ENCODE data around the gene DBF4B.

DBF4B gene

GRCh38 chr17:44776628-44777393 lies 68.3 kb downstream of the DBF4B start:
- no peak for DNase-seq (ENCODE audit: low read depth in 2 of 3, low spot score in 2 of 3)

- no peak for DNase-seq (ENCODE audit: low read depth in 2 of 3, low spot score in 2 of 3)
These were observed 69.2 kb downstream of the DBF4B start for GRCh38 chr17:44777394-44778348.

GRCh38 chr17:44778656-44779210 lies 70.3 kb downstream of the DBF4B start:
- DNase-seq (ENCODE audit: low read depth in 2 of 3, low spot score in 2 of 3) = no peak

DNA sequence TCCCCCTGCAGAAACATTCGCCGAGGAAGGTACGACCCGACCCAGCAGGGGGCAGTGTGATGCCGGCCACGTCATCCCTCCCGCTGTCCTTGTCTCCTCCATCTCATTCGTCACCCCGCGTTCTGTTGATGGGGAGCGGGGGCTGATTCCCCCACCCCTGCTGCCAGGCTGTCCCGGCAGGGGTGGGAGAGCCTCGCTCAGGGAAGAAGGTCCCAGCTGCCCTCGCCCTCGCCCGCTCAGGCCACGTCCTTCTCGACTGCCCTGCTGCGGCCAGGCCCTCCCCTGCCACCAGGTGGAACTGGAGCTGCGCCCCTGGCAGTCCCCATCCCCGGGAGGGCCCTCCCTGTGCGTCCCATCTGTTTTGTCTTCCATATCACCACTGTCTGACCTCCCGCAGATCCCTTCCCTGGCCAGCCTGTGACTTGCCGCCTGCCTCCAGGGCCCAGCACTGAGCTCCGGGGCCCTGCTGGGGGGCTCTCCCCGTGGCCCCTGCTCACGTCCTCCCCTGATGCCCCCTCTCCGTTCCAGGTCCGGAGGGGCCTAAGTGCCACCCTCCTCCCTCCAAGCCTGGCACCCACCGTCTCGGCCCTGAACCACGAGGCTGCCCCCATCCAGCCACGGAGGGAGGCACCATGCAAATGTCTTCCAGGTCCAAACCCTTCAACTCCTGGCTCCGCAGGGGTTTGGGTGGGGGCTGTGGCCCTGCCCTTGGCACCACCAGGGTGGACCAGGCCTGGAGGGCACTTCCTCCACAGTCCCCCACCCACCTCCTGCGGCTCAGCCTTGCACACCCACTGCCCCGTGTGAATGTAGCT lies 71.0 kb downstream of the DBF4B start:
- peak; percentile 51 to 80 (median 69) for DNase-seq (ENCODE audit: low read depth in 2 of 3, low spot score in 2 of 3)

DNA sequence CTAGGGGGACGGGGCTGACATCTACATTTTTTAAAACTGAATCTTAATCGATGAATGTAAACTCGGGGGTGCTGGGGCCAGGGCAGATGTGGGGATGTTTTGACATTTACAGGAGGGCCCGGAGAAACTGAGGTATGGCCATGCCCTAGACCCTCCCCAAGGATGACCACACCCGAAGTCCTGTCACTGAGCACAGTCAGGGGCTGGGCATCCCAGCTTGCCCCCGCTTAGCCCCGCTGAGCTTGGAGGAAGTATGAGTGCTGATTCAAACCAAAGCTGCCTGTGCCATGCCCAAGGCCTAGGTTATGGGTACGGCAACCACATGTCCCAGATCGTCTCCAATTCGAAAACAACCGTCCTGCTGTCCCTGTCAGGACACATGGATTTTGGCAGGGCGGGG lies 71.7 kb downstream of the DBF4B start:
- no peak for DNase-seq (ENCODE audit: low read depth in 2 of 3, low spot score in 2 of 3)

GRCh38 chr17:44780845-44781480 lies 72.5 kb downstream of the DBF4B start:
- no peak for DNase-seq (ENCODE audit: low read depth in 2 of 3, low spot score in 2 of 3)

DNA sequence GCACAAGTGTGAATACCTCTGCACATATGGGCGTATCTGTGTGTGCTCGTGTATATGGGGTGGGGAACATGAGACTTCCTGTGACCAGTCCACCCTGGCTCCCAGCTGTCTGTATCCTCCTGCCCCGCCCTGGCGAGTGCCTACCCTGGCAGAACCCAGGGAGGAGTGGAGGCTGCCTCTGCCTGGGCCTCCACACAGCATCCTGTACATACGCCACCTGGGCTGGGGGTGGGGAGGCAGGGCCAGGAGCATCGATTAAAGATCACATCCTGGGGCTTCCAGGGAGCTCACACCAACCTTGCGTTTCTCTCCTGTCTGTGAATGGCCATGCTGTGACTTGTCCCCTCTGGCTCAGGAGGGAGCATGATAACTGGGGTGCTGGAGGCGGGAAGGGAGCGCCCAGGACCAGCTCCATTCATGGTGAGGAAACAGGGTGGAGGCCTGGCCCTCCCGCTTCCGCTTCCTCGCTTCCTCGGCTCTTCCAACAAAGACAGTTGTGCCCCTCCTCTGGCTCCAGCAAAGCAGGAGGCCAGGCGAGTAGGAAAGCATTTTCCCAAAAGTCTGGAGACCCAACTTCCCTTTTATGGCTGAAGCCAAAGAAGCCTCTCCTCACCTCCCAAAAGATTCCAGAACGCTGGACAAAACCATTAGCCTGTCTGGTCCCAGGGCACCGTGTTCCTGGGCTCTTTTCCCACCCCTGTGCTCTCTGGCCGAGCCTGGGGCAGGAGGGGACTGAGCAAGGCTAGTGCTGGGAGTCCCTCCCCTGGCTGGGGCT lies 73.3 kb downstream of the DBF4B start:
- DNase-seq (ENCODE audit: low read depth in 2 of 3, low spot score in 2 of 3) = no peak

DNA sequence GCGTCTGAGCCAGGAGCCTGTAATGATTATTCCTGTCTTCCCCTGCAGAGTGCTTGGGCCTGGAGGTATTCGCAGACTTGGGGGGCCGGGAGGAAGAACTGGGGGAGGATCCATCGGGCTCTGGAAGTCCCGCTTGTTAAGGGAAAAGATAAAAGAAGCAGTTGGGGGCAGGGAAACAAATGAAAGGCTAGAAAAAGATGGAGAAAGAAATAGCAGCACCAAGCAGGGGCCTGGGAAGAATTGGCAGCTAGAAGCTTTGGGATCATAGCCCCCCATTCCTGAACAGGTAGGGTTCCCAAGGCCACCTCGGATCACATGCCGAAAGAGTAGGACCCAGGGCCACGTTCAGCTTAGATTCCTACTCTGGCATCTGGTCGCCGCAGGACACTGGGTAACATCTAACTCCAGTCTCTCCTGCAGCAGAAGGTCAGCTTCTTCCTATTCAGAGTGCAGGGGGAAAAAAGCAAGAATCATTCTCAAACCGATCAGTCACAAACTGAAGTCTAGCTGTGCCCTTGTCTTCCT lies 73.9 kb downstream of the DBF4B start:
- DNase-seq (ENCODE audit: low read depth in 2 of 3, low spot score in 2 of 3) = no peak

- no peak for DNase-seq (ENCODE audit: low read depth in 2 of 3, low spot score in 2 of 3)
These were observed 77.5 kb downstream of the DBF4B start for GRCh38 chr17:44785921-44786320.

DNA sequence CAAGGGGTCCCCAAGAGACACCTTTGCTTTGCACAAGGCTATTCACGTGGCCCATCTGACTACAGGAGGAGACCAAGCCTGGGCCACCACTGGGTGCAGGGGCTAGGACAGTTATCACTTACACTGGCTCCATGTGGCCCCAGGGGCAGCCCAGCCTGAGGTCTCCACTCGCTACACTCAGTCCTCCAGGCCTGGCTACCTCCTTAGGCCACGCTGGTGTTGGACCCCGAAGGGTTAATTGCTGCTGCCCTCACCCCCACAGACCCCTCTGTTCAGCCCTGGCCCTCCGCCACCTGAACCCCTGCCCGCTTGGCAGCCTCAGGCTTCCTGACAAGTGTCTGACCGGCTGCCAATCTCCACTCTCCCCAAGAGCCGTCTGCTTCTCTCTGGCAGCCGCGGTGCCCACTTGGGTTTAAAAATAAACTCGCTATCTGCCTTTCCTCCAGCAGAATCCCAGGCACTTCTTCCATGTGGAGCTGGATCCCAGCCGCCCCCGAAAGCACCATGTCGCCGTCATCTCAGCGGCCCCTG lies 78.2 kb downstream of the DBF4B start:
- no peak for DNase-seq (ENCODE audit: low read depth in 2 of 3, low spot score in 2 of 3)

DNA sequence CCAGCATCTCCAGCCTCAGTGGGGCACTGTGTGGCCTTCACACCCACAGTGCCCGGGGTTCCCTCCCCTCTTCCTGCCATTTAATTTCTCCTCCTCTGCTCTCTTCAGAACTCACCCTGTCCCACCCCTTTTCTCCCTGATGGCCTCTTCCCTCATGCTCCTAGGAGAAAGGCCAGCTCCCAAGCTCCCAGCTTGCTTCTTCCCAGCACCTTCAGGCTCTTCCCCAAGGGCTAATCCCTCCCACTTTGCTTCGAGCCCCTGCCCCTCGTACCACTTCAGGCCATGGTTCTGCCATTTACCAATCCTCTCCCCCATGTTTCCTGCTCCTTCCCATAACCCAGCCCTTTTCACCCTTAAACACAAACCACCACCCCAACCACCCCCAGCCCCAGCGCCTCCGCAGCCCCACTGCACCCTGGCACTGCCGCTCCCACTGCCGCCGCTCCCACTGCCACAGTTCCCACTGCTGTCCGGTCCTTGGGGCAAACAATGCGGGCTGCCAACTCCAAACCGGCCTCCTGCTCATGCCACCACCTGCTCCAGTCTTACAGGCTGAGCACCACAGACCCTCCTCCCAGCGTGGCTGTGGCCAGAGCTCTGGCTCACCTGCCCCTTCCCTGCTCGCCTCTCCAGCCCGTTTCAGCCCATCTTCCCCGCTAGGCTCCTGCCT lies 78.9 kb downstream of the DBF4B start:
- no peak for DNase-seq (ENCODE audit: low read depth in 2 of 3, low spot score in 2 of 3)

- DNase-seq (ENCODE audit: low read depth in 2 of 3, low spot score in 2 of 3) = no peak
These were observed 79.7 kb downstream of the DBF4B start for GRCh38 chr17:44788139-44788538.

GRCh38 chr17:44792276-44792675 lies 83.8 kb downstream of the DBF4B start:
- DNase-seq (ENCODE audit: low read depth in 2 of 3, low spot score in 2 of 3) = no peak

GRCh38 chr17:44793885-44794842 lies 85.7 kb downstream of the DBF4B start:
- DNase-seq (ENCODE audit: low read depth in 2 of 3, low spot score in 2 of 3) = no peak

- no peak for DNase-seq (ENCODE audit: low read depth in 2 of 3, low spot score in 2 of 3)
These were observed 86.5 kb downstream of the DBF4B start for GRCh38 chr17:44794851-44795413.

DNA sequence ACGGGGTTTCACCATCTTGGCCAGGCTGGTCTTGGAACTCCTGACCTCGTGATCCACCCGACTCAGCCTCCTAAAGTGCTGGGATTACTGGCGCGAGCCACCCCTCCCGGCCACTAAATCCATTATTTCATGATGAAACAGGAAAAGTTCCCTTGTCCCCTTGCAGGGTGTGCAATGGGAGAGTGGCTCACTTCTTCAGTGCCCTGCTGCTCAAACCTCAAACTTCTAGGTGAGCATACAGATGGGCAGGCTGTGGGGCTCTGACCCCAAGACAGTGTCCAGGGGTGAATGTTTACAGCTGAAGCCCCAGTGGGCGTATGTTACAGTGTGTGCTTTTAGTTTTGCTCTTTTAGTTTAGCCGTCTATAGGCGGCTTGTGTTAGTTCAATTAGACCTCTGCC lies 87.0 kb downstream of the DBF4B start:
- no peak for DNase-seq (ENCODE audit: low read depth in 2 of 3, low spot score in 2 of 3)

GRCh38 chr17:44795928-44796327 lies 87.5 kb downstream of the DBF4B start:
- no peak for DNase-seq (ENCODE audit: low read depth in 2 of 3, low spot score in 2 of 3)

Data from activated CD8-positive, alpha-beta memory T cell treated with anti-CD3 and anti-CD28 coated beads for 48 hours (primary cell).